GM21381 (cell line): Measurements from ENCODE around the gene KRTAP19-1.

Experiments used
- ATAC-seq: cut with Tn5 transposase; IDR thresholded peaks from one replicate; pipeline ENCODE4 v1.9.1; 2021; ENCODE audit warnings: mild to moderate bottlenecking, moderate library complexity; ENCODE audit not compliant: unreplicated experiment

Gene KRTAP19-1

GRCh38 chr21:30430170-30430655 lies 50.0 kb downstream of the KRTAP19-1 start, which contains the start of gene KRTAP13-4:
Gene KRTAP13-4 (plus strand): TSS chr21:30430220. CDS start chr21:30430276, 56 bp downstream.
- ATAC-seq, result no peak
